CD14-positive monocyte (primary cell): ENCODE data around the gene SLC17A6. TPM values are rescaled to one million over a fixed set of nuclear protein-coding genes. Genes with fewer than 3 reads are reported as not detected.

ENCODE experiments used
- DNase-seq, 3 donors: peaks; one replicate each; pipeline ENCODE4 v3.0.0-alpha.2; 2011 to 2022
- H2AFZ ChIP-seq: 2 replicates; pipeline ENCODE4 v1.6.0; 2012; ENCODE audit warnings: mild to moderate bottlenecking, low read depth, low read length, inconsistent platforms; ENCODE audit not compliant: insufficient read depth, poor library complexity, severe bottlenecking
- H3K27ac ChIP-seq, 2 donors: 1 replicate in 1 of 2; 2 replicates in 1 of 2; pipeline ENCODE4 v1.5.1; 2012 to 2013; ENCODE audit warnings: low read length in 2 of 2, control low read depth in 1 of 2, inconsistent platforms in 1 of 2, low read depth in 1 of 2, mild to moderate bottlenecking in 1 of 2
- H3K27me3 ChIP-seq, 2 donors: one replicate each; pipeline versions ENCODE4 v1.6.0 to v1.6.1; 2011 to 2013; ENCODE audit warnings: low read length in 2 of 2; ENCODE audit not compliant: control insufficient read depth in 2 of 2, insufficient read depth in 2 of 2
- H3K36me3 ChIP-seq, 2 donors: replicated peaks in 1 of 2; 1 replicate in 1 of 2; 2 replicates in 1 of 2; pipeline versions ENCODE4 v1.5.1 to v1.6.1; 2012 to 2013; ENCODE audit warnings: low read length in 2 of 2, control low read depth in 1 of 2, inconsistent platforms in 1 of 2, mild to moderate bottlenecking in 1 of 2; ENCODE audit not compliant: insufficient read depth in 2 of 2, control insufficient read depth in 1 of 2
- H3K4me1 ChIP-seq, 2 donors: 1 replicate in 1 of 2; 2 replicates in 1 of 2; pipeline versions ENCODE4 v1.5.1 to v1.6.1; 2012 to 2013; ENCODE audit warnings: low read length in 2 of 2, control low read depth in 1 of 2, inconsistent platforms in 1 of 2, mild to moderate bottlenecking in 1 of 2, moderate library complexity in 1 of 2; ENCODE audit not compliant: insufficient read depth in 2 of 2, control insufficient read depth in 1 of 2
- H3K4me2 ChIP-seq: replicated peaks from 2 replicates; pipeline ENCODE3; 2012; ENCODE audit warnings: low read length, moderate library complexity, mild to moderate bottlenecking; ENCODE audit not compliant: poor library complexity, severe bottlenecking; ENCODE audit errors: extremely low read depth
- H3K4me3 ChIP-seq, 3 experiments: fragments of 200-600 bp in 1 of 3; sonication (generic) in 1 of 3; replicated peaks in 1 of 3; 1 replicate in 2 of 3; 2 replicates in 1 of 3; pipeline ENCODE4 v1.5.1; 2011 to 2013; ENCODE audit warnings: low read length in 3 of 3, mild to moderate bottlenecking in 3 of 3, control low read depth in 2 of 3, low read depth in 2 of 3, inconsistent platforms in 1 of 3, moderate library complexity in 1 of 3
- H3K79me2 ChIP-seq: 2 replicates; pipeline ENCODE4 v1.6.0; 2012; ENCODE audit warnings: mild to moderate bottlenecking, control low read depth, inconsistent platforms, low read length, moderate library complexity; ENCODE audit not compliant: insufficient read depth
- H3K9ac ChIP-seq: 2 replicates; pipeline ENCODE4 v1.6.0; 2017; ENCODE audit warnings: low read length, mild to moderate bottlenecking; ENCODE audit not compliant: insufficient read depth, poor library complexity, severe bottlenecking
- H3K9me3 ChIP-seq, 2 donors: replicated peaks in 1 of 2; 1 replicate in 1 of 2; 2 replicates in 1 of 2; pipeline versions ENCODE4 v1.5.1 to v1.6.1; 2012 to 2013; ENCODE audit warnings: low read length in 2 of 2, control low read depth in 1 of 2; ENCODE audit not compliant: control insufficient read depth in 1 of 2, insufficient read depth in 1 of 2
- H4K20me1 ChIP-seq: 2 replicates; pipeline ENCODE4 v1.6.0; 2012; ENCODE audit warnings: mild to moderate bottlenecking, low read length, control low read depth, moderate library complexity; ENCODE audit not compliant: insufficient read depth
- H3K27ac Mint-ChIP-seq, 7 donors: one replicate each; pipeline ENCODE4 v1.8.0; 2020; ENCODE audit warnings: mild to moderate bottlenecking in 7 of 7, mixed read lengths in 7 of 7, moderate library complexity in 6 of 7, inconsistent platforms in 2 of 7
- H3K27me3 Mint-ChIP-seq, 3 donors: one replicate each; pipeline ENCODE4 v1.8.0; 2021 to 2022; ENCODE audit warnings: low read depth in 3 of 3, mild to moderate bottlenecking in 3 of 3, mixed read lengths in 3 of 3, moderate library complexity in 3 of 3, inconsistent platforms in 1 of 3
- H3K36me3 Mint-ChIP-seq, 2 donors: one replicate each; pipeline ENCODE4 v1.8.0; 2020; ENCODE audit warnings: mixed read lengths in 2 of 2, inconsistent platforms in 1 of 2, mild to moderate bottlenecking in 1 of 2
- H3K4me1 Mint-ChIP-seq: one replicate; pipeline ENCODE4 v1.8.0; 2020; ENCODE audit warnings: mild to moderate bottlenecking, mixed read lengths
- H3K4me3 Mint-ChIP-seq, 2 donors: one replicate each; pipeline ENCODE4 v1.8.0; 2020; ENCODE audit warnings: mild to moderate bottlenecking in 2 of 2, mixed read lengths in 2 of 2, moderate library complexity in 1 of 2
- H3K9me3 Mint-ChIP-seq, 7 donors: one replicate each; pipeline ENCODE4 v1.8.0; 2020 to 2022; ENCODE audit warnings: mixed read lengths in 7 of 7, mild to moderate bottlenecking in 6 of 7, moderate library complexity in 6 of 7, inconsistent platforms in 2 of 7
- WGBS: methylation state at CpG from one replicate; pipeline ENCODE4 v1.1.5; 2013; ENCODE audit warnings: missing lambda C conversion rate; ENCODE audit not compliant: insufficient coverage; 5-methylcytosine and 5-hydroxymethylcytosine counted together
- intact Hi-C, 2 donors: fragments of 100-400 bp; cut with micrococcal nuclease; formaldehyde crosslinking; loops; one replicate each; pipeline versions ENCODE4 v1.15.0 to v1.15.1; 2023
- polyA plus RNA-seq, 3 donors: library from polyadenylated mRNA; depleted of rRNA in 1 of 3; unstranded in 2 of 3; stranded (reverse) in 1 of 3; fragments of 300-500 nt in 2 of 3; fragments of >200 nt in 1 of 3; fragmentation: Illumina TruSeq in 2 of 3; gene quantifications; 1 replicate in 2 of 3; 2 replicates in 1 of 3; pipeline ENCODE4 v1.2.3, GENCODE V29; 2012 to 2021
- TF ChIP-seq, protein P1 (sequence below): fragments of 200-600 bp; IDR thresholded peaks from one replicate; pipeline ENCODE4 v1.8.0; 2022; ENCODE audit warnings: antibody characterized with exemption, mild to moderate bottlenecking

SLC17A6 gene
- polyA plus RNA-seq, 3 donors: not detected

DNA sequence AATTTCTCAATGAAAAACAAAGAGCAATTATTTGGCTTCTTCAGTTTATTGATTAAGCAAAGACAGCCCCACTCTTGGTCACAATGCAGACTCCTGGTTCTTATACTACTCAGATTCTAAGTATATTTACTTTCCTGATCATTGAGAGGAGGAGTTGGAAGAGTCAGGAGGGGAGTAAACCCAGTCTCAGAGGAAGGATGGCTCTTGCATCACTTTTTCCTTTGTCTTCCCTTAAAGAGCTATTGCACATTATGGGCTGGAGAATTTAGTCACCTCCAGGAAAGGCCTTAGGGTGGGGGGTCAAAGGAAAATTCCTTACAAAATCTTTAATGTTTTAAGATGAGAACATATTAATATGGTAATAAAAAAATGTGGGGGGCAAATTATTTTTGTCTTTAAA lies 8.1 kb downstream of the SLC17A6 start:
- H3K4me3 Mint-ChIP-seq: peak overlapping the region in 1 of 2 donors; percentile 30
- Histone ChIP-seq H3K36me3 (no peaks in the 10 kb centered on the region), H3K79me2 (no peaks in the 10 kb centered on the region), H3K4me3 (no peak overlapping the region), H4K20me1 (no peaks in the 10 kb centered on the region), H3K27ac (no peak overlapping the region), H3K4me1 (no peaks in the 10 kb centered on the region), H3K27me3 (peaks cover 35 to 44% of the 10 kb centered on the region in 2 donors), H3K4me2 (no peak overlapping the region), H3K9ac (no peak overlapping the region), H2AFZ (no peak overlapping the region), H3K9me3 (peaks cover 10 to 18% of the 10 kb centered on the region in 2 donors)
- H3K36me3 Mint-ChIP-seq: peaks cover under 1 to 3% of the 10 kb centered on the region in 2 donors
- peaks cover 42 to 46% (median 42%) of the 10 kb centered on the region in 3 donors for H3K27me3 Mint-ChIP-seq
- H3K4me1 Mint-ChIP-seq: no peaks in the 10 kb centered on the region
- DNase-seq: no peak
- intact Hi-C loops: no loop called here
- H3K27ac Mint-ChIP-seq: no peak overlapping the region
- peaks cover 0 to 21% (median 12%) of the 10 kb centered on the region in 7 donors for H3K9me3 Mint-ChIP-seq
- TF ChIP-seq, protein P1, sequence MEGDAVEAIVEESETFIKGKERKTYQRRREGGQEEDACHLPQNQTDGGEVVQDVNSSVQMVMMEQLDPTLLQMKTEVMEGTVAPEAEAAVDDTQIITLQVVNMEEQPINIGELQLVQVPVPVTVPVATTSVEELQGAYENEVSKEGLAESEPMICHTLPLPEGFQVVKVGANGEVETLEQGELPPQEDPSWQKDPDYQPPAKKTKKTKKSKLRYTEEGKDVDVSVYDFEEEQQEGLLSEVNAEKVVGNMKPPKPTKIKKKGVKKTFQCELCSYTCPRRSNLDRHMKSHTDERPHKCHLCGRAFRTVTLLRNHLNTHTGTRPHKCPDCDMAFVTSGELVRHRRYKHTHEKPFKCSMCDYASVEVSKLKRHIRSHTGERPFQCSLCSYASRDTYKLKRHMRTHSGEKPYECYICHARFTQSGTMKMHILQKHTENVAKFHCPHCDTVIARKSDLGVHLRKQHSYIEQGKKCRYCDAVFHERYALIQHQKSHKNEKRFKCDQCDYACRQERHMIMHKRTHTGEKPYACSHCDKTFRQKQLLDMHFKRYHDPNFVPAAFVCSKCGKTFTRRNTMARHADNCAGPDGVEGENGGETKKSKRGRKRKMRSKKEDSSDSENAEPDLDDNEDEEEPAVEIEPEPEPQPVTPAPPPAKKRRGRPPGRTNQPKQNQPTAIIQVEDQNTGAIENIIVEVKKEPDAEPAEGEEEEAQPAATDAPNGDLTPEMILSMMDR: no peak

GRCh38 chr11:22347857-22348487 lies 9.8 kb downstream of the SLC17A6 start:
- Histone ChIP-seq H2AFZ (no peak overlapping the region), H3K4me2 (no peak overlapping the region), H3K9ac (no peak overlapping the region), H3K36me3 (no peaks in the 10 kb centered on the region), H3K79me2 (no peaks in the 10 kb centered on the region), H3K27ac (no peak overlapping the region), H3K9me3 (peaks cover under 1 to 6% of the 10 kb centered on the region in 2 donors), H3K4me3 (no peak overlapping the region), H4K20me1 (no peaks in the 10 kb centered on the region), H3K27me3 (peaks cover 18 to 28% of the 10 kb centered on the region in 2 donors), H3K4me1 (no peaks in the 10 kb centered on the region)
- H3K4me1 Mint-ChIP-seq: no peaks in the 10 kb centered on the region
- intact Hi-C loops: no loop called here
- peaks cover 0 to 7% (median 2%) of the 10 kb centered on the region in 7 donors for H3K9me3 Mint-ChIP-seq
- no CpG with 5 or more reads among the region's 4 CpGs for WGBS
- no peak overlapping the region for H3K27ac Mint-ChIP-seq
- TF ChIP-seq, protein P1: no peak
- no peaks in the 10 kb centered on the region for H3K36me3 Mint-ChIP-seq
- no peak overlapping the region for H3K4me3 Mint-ChIP-seq
- no peak for DNase-seq
- peaks cover 25 to 29% (median 26%) of the 10 kb centered on the region in 3 donors for H3K27me3 Mint-ChIP-seq
